SK-N-SH (cell line): Measurements from ENCODE around the gene TMCC2. TPM values are rescaled to one million over a fixed set of nuclear protein-coding genes. Genes with fewer than 3 reads are reported as not detected.

Experiments
- CTCF ChIA-PET: fragments of 300-600, 350-600 bp; formaldehyde crosslinking; extraction: SDS; loops from one replicate; lab custom pipeline; 2021; lab: Yijun Ruan, JAX
- POLR2A ChIA-PET: fragments of 350-600 bp; sonication (Branson Sonifier 250); formaldehyde crosslinking; extraction: SDS; loops from one replicate; lab custom pipeline; 2020; ENCODE audit warnings: antibody characterized with exemption, inconsistent platforms; lab: Yijun Ruan, JAX
- DNase-seq: peaks from one replicate; pipeline ENCODE4 v3.0.0; 2012
- H2AFZ ChIP-seq: fragments of 200-600 bp; sonication (generic); 2 replicates; pipeline ENCODE4 v1.8.1; 2016; ENCODE audit warnings: antibody characterized with exemption, mild to moderate bottlenecking, low read depth
- H3F3A ChIP-seq: fragments of 200-600 bp; sonication (generic); replicated peaks from 2 replicates; pipeline ENCODE3; 2016; ENCODE audit warnings: antibody characterized with exemption, mild to moderate bottlenecking; ENCODE audit not compliant: insufficient read depth
- H3K27ac ChIP-seq, 2 experiments: fragments of 200-500 bp in 1 of 2; fragments of 200-600 bp in 1 of 2; sonication (Bioruptor generic) in 1 of 2; sonication (generic), shearing (Covaris generic) in 1 of 2; 2 replicates each; pipeline versions ENCODE4 v1.5.1 to v1.6.1; 2014 to 2016; ENCODE audit warnings: low read depth in 2 of 2, inconsistent platforms in 1 of 2, low read length in 1 of 2, mild to moderate bottlenecking in 1 of 2, mixed read lengths in 1 of 2
- H3K27me3 ChIP-seq: fragments of 200-600 bp; sonication (generic), shearing (Covaris generic); 2 replicates; pipeline ENCODE4 v1.6.1; 2016; ENCODE audit warnings: mixed run types; ENCODE audit not compliant: insufficient read depth
- H3K36me3 ChIP-seq, 2 experiments: fragments of 200-500 bp in 1 of 2; fragments of 200-600 bp in 1 of 2; sonication (Bioruptor generic) in 1 of 2; sonication (generic) in 1 of 2; replicated peaks in 1 of 2; 2 replicates each; pipeline versions ENCODE3 to v1.5.1; 2014 to 2016; ENCODE audit warnings: low read length in 1 of 2, mild to moderate bottlenecking in 1 of 2; ENCODE audit not compliant: insufficient read depth in 2 of 2, control insufficient read depth in 1 of 2
- H3K4me1 ChIP-seq, 2 experiments: fragments of 200-500 bp in 1 of 2; fragments of 200-600 bp in 1 of 2; sonication (Bioruptor generic) in 1 of 2; sonication (generic), shearing (Covaris generic) in 1 of 2; 2 replicates each; pipeline versions ENCODE4 v1.5.1 to v1.6.1; 2014 to 2016; ENCODE audit warnings: low read depth in 1 of 2, low read length in 1 of 2, mixed run types in 1 of 2; ENCODE audit not compliant: insufficient read depth in 2 of 2, control insufficient read depth in 1 of 2
- H3K4me2 ChIP-seq: fragments of 200-600 bp; sonication (generic), shearing (Covaris generic); 2 replicates; pipeline ENCODE4 v1.6.1; 2017; ENCODE audit warnings: mixed run types
- H3K4me3 ChIP-seq, 2 experiments: fragments of 200-500 bp in 1 of 2; fragments of 200-600 bp in 1 of 2; sonication (Bioruptor generic) in 1 of 2; sonication (generic), shearing (Covaris generic) in 1 of 2; 2 replicates each; pipeline versions ENCODE4 v1.5.1 to v1.8.1; 2014 to 2016; ENCODE audit warnings: low read depth in 2 of 2, inconsistent platforms in 1 of 2, low read length in 1 of 2, mild to moderate bottlenecking in 1 of 2, mixed read lengths in 1 of 2, moderate library complexity in 1 of 2
- H3K79me2 ChIP-seq: fragments of 200-600 bp; sonication (generic); 2 replicates; pipeline ENCODE4 v1.8.1; 2017; ENCODE audit warnings: mild to moderate bottlenecking; ENCODE audit not compliant: insufficient read depth
- H3K9ac ChIP-seq: fragments of 200-600 bp; sonication (generic); 2 replicates; pipeline ENCODE4 v1.6.1; 2017; ENCODE audit warnings: mixed run types
- H3K9me2 ChIP-seq: fragments of 200-600 bp; sonication (generic); 2 replicates; pipeline ENCODE4 v1.6.1; 2017; ENCODE audit warnings: mixed run types
- H3K9me3 ChIP-seq: fragments of 200-600 bp; sonication (generic); 2 replicates; pipeline ENCODE4 v1.6.1; 2017; ENCODE audit warnings: mixed run types, mild to moderate bottlenecking, moderate library complexity
- H4K20me1 ChIP-seq: fragments of 200-600 bp; sonication (generic); 2 replicates; pipeline ENCODE4 v1.6.1; 2017; ENCODE audit warnings: mild to moderate bottlenecking, mixed run types; ENCODE audit not compliant: insufficient read depth
- ELF1 ChIP-seq: IDR thresholded peaks from 2 replicates; pipeline ENCODE4 v1.4.0; 2012
- EP300 ChIP-seq, 2 experiments: IDR thresholded peaks; 2 replicates each; pipeline versions ENCODE4 v1.4.0 to v1.6.1; 2012; ENCODE audit warnings: borderline replicate concordance in 1 of 2, low read depth in 1 of 2, low read length in 1 of 2
- FOSL2 ChIP-seq: IDR thresholded peaks from 2 replicates; pipeline ENCODE4 v1.4.0; 2012; ENCODE audit warnings: low read depth, mild to moderate bottlenecking, moderate library complexity, borderline replicate concordance
- FOXJ3 ChIP-seq: sonication (generic); formaldehyde crosslinking; IDR thresholded peaks from 2 replicates; pipeline ENCODE4 v1.5.1; 2020; ENCODE audit warnings: mild to moderate bottlenecking, missing genetic modification reagents
- FOXM1 ChIP-seq: IDR thresholded peaks from 2 replicates; pipeline ENCODE4 v1.4.0; 2012; ENCODE audit warnings: low read depth, mild to moderate bottlenecking
- IRF3 ChIP-seq: fragments of 150-350 bp; IDR thresholded peaks from 2 replicates; pipeline ENCODE4 v1.6.1; 2016; ENCODE audit warnings: mild to moderate bottlenecking, low read depth, low read length
- JUND ChIP-seq: IDR thresholded peaks from 2 replicates; pipeline ENCODE4 v1.4.0; 2012
- NFIC ChIP-seq: IDR thresholded peaks from 2 replicates; pipeline ENCODE4 v1.4.0; 2012; ENCODE audit warnings: borderline replicate concordance
- NRF1 ChIP-seq: IDR thresholded peaks from 2 replicates; pipeline ENCODE4 v1.6.1; 2012; ENCODE audit warnings: low read depth, mild to moderate bottlenecking, low read length
- RXRA ChIP-seq: IDR thresholded peaks from 2 replicates; pipeline ENCODE4 v1.4.0; 2012; ENCODE audit warnings: low read depth, mild to moderate bottlenecking, borderline replicate concordance
- SIN3A ChIP-seq: IDR thresholded peaks from 2 replicates; pipeline ENCODE4 v1.6.1; 2012; ENCODE audit warnings: low read depth, mild to moderate bottlenecking, low read length, moderate library complexity, borderline replicate concordance
- SMC3 ChIP-seq: IDR thresholded peaks from 2 replicates; pipeline ENCODE4 v1.6.1; 2012; ENCODE audit warnings: low read depth, low read length, improper control_type of control experiment
- TAF1 ChIP-seq: IDR thresholded peaks from 2 replicates; pipeline ENCODE4 v1.6.1; 2012; ENCODE audit warnings: low read depth, mild to moderate bottlenecking, low read length, moderate library complexity, borderline replicate concordance
- TCF12 ChIP-seq: IDR thresholded peaks from 2 replicates; pipeline ENCODE4 v1.4.0; 2012
- TEAD4 ChIP-seq: IDR thresholded peaks from 2 replicates; pipeline ENCODE4 v1.4.0; 2012; ENCODE audit warnings: mild to moderate bottlenecking, borderline replicate concordance; ENCODE audit not compliant: insufficient read depth
- YY1 ChIP-seq: IDR thresholded peaks from 2 replicates; pipeline ENCODE4 v1.4.0; 2012; ENCODE audit warnings: low read depth, mild to moderate bottlenecking
- WGBS: methylation state at CpG from one replicate; pipeline ENCODE4 v1.1.6; 2017; ENCODE audit warnings: low lambda C conversion rate; 5-methylcytosine and 5-hydroxymethylcytosine counted together
- polyA plus RNA-seq, 3 experiments: library from polyadenylated mRNA; depleted of rRNA; stranded (reverse); fragments of >200 nt; gene quantifications; 2 replicates each; pipeline ENCODE4 v1.2.3, GENCODE V29; 2012

TMCC2 gene
- polyA plus RNA-seq, 1 of the 3 experiments (the other 2 are of a cell fraction), result 6.0 TPM

DNA sequence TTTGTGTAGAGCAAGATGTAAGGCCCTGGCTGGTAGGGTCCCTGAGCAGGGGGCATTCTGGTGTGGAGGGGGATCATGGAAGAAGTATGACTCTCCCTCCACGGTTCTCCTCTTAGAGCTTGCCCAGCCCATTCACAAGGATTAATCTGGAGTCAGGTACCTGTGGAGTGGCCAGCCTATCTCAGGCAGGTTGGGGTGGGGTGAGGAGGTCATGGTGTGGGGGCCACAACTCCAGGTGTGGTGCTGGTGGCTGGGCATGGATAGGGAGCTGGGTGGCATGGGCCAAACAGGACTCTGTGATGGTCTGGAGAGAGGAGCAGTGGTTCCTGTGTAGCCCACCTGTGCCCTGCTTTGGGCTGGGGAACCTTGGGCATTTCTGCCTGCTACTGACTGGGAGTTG lies 32.3 kb downstream of the TMCC2 start:
- POLR2A ChIA-PET, result no interaction called here

DNA sequence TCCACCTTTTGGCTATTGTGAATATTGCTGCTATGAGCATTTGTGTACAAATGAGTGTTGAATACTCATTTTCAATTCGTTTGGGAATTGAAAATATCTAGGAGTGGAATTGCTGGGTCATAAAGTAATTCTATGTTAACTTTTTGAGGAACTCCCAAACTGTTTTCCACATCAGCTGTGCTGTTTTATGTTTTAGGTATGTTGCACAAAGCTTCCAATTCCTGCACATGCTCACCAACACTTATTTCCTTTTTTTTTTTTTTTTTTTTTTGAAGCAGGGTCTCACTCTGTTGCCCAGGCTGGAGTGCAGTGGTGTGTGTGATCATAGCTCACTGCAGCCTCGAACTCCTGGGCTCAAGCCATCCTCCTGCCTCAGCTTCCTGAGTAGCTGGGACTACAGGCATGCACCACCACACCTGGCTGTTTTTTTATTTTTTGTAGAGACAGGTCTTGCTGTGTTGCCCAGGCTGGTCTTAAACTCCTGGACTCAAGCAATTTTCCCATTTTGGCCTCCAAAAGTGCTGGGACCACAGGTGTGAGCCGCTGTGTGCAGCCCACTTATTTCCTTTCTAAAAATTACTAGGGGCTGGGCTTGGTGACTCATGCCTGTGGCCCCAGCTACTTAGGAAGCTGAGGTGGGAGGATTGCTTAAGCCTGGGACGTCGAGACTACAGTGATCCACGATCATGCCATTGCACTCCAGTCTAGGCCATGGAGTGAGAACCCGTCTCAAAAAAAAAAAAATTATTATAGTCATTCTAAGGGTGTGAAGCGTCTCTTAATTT lies 33.4 kb downstream of the TMCC2 start:
- no peak overlapping the region for H2AFZ ChIP-seq

More for the DNA sequence above, 32.3 kb downstream of the TMCC2 start:
- Histone ChIP-seq H3K4me1 (peaks cover 20 to 34% of the 10 kb centered on the region in 2 experiments; a peak in 3 of 4 replicates), H3K9me3 (no peaks in the 10 kb centered on the region), H3K9ac (no peak overlapping the region), H2AFZ (no peak overlapping the region), H4K20me1 (no peaks in the 10 kb centered on the region), H3K36me3 (no peaks in the 10 kb centered on the region), H3K9me2 (no peaks in the 10 kb centered on the region), H3K27ac (no peak overlapping the region), H3K27me3 (no peaks in the 10 kb centered on the region), H3K4me3 (no peak overlapping the region), H3K79me2 (no peaks in the 10 kb centered on the region), H3K4me2 (no peak overlapping the region), H3F3A (peaks cover 11% of the 10 kb centered on the region)
- CTCF ChIA-PET, result interaction anchor here (0.6 to 38.3 kb wide), 11 partner anchors 13 to 453 kb away, joined by 3 to 1368 read pairs (median 10); partner anchors contain the start of genes NUAK2 and TMCC2
- no peak for TF ChIP-seq TCF12
- no peak for TF ChIP-seq SIN3A
- no peak for TF ChIP-seq TEAD4
- no peak for TF ChIP-seq NRF1
- no peak for TF ChIP-seq FOXJ3 (CRISPR knock-in tag)
- TF ChIP-seq SMC3, result no peak
- TF ChIP-seq RXRA, result no peak
- TF ChIP-seq FOXM1, result no peak
- no peak for TF ChIP-seq FOSL2
- no peak for TF ChIP-seq EP300 (IDR thresholded peaks at IDR 0.05; ENCODE audit: borderline replicate concordance in 1 of 2, low read depth in 1 of 2, low read length in 1 of 2)
- no peak for DNase-seq
- 80% methylated on average over 1 of the region's 1 CpG for WGBS

More for the DNA sequence above, 33.4 kb downstream of the TMCC2 start:
- peaks cover 16 to 34% of the 10 kb centered on the region in 2 experiments; a peak in 3 of 4 replicates for H3K4me1 ChIP-seq
- 0 out of 2 replicates have a peak overlapping the region, but pooled peaks have one; percentile 64 for H3K4me2 ChIP-seq
- H3F3A ChIP-seq, result peaks cover 11% of the 10 kb centered on the region
- no peaks in the 10 kb centered on the region for H3K79me2 ChIP-seq
- ChIA-PET CTCF (interaction anchor here (9.7 to 38.3 kb wide), 4 partner anchors 12 to 199 kb away, joined by 93 to 1368 read pairs (median 172); partner anchors contain the start of genes NUAK2 and TMCC2), POLR2A (no interaction called here)
- H3K9ac ChIP-seq, result no peak overlapping the region
- H3K36me3 ChIP-seq, result no peaks in the 10 kb centered on the region
- H4K20me1 ChIP-seq, result no peaks in the 10 kb centered on the region
- H3K4me3 ChIP-seq, result no peak overlapping the region
- WGBS, result 62% methylated on average over 8 of the region's 8 CpGs
- no peaks in the 10 kb centered on the region for H3K27me3 ChIP-seq
- H3K27ac ChIP-seq, result no peak overlapping the region
- TF ChIP-seq YY1, result no peak
- no peak for TF ChIP-seq TCF12
- no peak for TF ChIP-seq IRF3
- no peak for TF ChIP-seq TAF1
- peak; percentile 43; the same call in 1 of the 2 replicates for TF ChIP-seq FOSL2
- no peak for TF ChIP-seq JUND
- no peak for TF ChIP-seq NFIC
- no peak for TF ChIP-seq ELF1
- DNase-seq, result no peak
- H3K9me2 ChIP-seq, result no peaks in the 10 kb centered on the region
- no peaks in the 10 kb centered on the region for H3K9me3 ChIP-seq
